Ovary (tissue), 9 donors: ENCODE results near the gene RNF224. TPM values are rescaled to one million over a fixed set of nuclear protein-coding genes. Genes with fewer than 3 reads are reported as not detected.

Experiments used
- DNase-seq, 5 donors: peaks; one replicate each; pipeline ENCODE4 v3.0.0-alpha.2; 2019 to 2020
- H3K27ac ChIP-seq, 2 donors: fragments of 200-600 bp; one replicate each; pipeline versions ENCODE4 v1.5.1 to v1.8.0; 2019 to 2022
- H3K27me3 ChIP-seq: fragments of 200-600 bp; one replicate; pipeline ENCODE4 v1.8.0; 2022
- H3K36me3 ChIP-seq: fragments of 200-600 bp; sonication (generic); one replicate; pipeline ENCODE4 v1.5.1; 2019
- H3K4me1 ChIP-seq: one replicate; pipeline ENCODE4 v1.8.1; 2013; ENCODE audit warnings: mild to moderate bottlenecking, moderate library complexity; ENCODE audit not compliant: insufficient read depth
- H3K4me3 ChIP-seq: fragments of 200-600 bp; sonication (generic); one replicate; pipeline ENCODE4 v1.5.1; 2017
- H3K9me3 ChIP-seq, 2 donors: fragments of 200-600 bp in 1 of 2; sonication (generic) in 1 of 2; one replicate each; pipeline versions ENCODE4 v1.5.1 to v1.8.1; 2013 to 2019; ENCODE audit warnings: mild to moderate bottlenecking in 1 of 2, moderate library complexity in 1 of 2
- CTCF ChIP-seq, 3 donors: fragments of 450-650 bp in 2 of 3; fragments of 200-600 bp in 1 of 3; IDR thresholded peaks; one replicate each; pipeline versions ENCODE4 v1.5.1 to v1.8.0; 2016 to 2022; ENCODE audit warnings: antibody characterized with exemption in 3 of 3, mild to moderate bottlenecking in 1 of 3
- EP300 ChIP-seq: sonication (generic); formaldehyde crosslinking; IDR thresholded peaks from one replicate; pipeline ENCODE4 v1.6.1; 2017; ENCODE audit warnings: antibody characterized with exemption
- POLR2A ChIP-seq: fragments of 450-650 bp; IDR thresholded peaks from one replicate; pipeline ENCODE4 v1.6.1; 2017; ENCODE audit warnings: antibody characterized with exemption, mild to moderate bottlenecking, moderate library complexity
- WGBS, 3 donors: extraction: QIAGEN DNeasy Blood & Tissue Kit in 1 of 3; methylation state at CpG; one replicate each; pipeline versions ENCODE4 v1.1.5 to v1.1.7; 2013 to 2017; 5-methylcytosine and 5-hydroxymethylcytosine counted together
- intact Hi-C, 4 donors: fragments of 100-400 bp; cut with DNase I; formaldehyde crosslinking; loops; one replicate each; pipeline versions ENCODE4 v1.11.0 to v1.15.1; 2022 to 2023
- polyA plus RNA-seq, 2 donors: library from polyadenylated mRNA; stranded (reverse); fragments of 200-250 nt in 1 of 2; fragments of 350-450 nt in 1 of 2; fragmentation: Illumina TruSeq in 1 of 2; extraction: RNeasy Lipid Tissue Mini Kit (QIAGEN cat#74804) in 1 of 2; gene quantifications; one replicate each; pipeline ENCODE4 v1.2.3, GENCODE V29; 2013 to 2014
- total RNA-seq, 7 donors: library from RNA; depleted of rRNA in 2 of 7; stranded (reverse); fragments of >200 nt in 2 of 7; fragmentation: NEBNext Ultra II Directional in 3 of 7; extraction: Animal tissue kit (Norgen Biotek cat#: 25700) in 3 of 7; gene quantifications; one replicate each; pipeline versions ENCODE4 v1.1.0 to v1.2.4, GENCODE V29; 2016 to 2023
- donor health status: DM: no; HTN: no; CAD: no; lungs with moderate emphysema.
- donor health status: DM: no; HTN: no; CAD: no.
- donor health status: Bipolar disorder and iron deficiency.
- donor health status: DM: yes; HTN: yes; CAD: no.
- donor health status: DM: no; HTN: no; CAD: no.
- donor health status: DM: yes; HTN: yes; CAD: no.

Gene RNF224
- total and polyA plus RNA-seq, 9 donors, result 0.92 TPM; not detected in 8

GRCh38 chr9:137211532-137211931 lies 15.8 kb upstream of the RNF224 start:
- no peaks in the 10 kb centered on the region for H3K4me1 ChIP-seq
- H3K9me3 ChIP-seq, result no peaks in the 10 kb centered on the region
- intact Hi-C loops, result no loop called here
- TF ChIP-seq CTCF (IDR thresholded peaks at IDR 0.05) (no peak), POLR2A (no peak), EP300 (no peak)
- no peak overlapping the region for H3K4me3 ChIP-seq
- no peak overlapping the region for H3K27ac ChIP-seq
- WGBS, 3 donors, result 65 to 78% (median 70%) methylated on average over 13 of the region's 13 CpGs
- no peaks in the 10 kb centered on the region for H3K36me3 ChIP-seq
- no peak for DNase-seq
- no peaks in the 10 kb centered on the region for H3K27me3 ChIP-seq

- Histone ChIP-seq H3K36me3 (no peaks in the 10 kb centered on the region), H3K27ac (no peak overlapping the region), H3K4me1 (no peaks in the 10 kb centered on the region), H3K4me3 (no peak overlapping the region), H3K9me3 (no peaks in the 10 kb centered on the region), H3K27me3 (no peaks in the 10 kb centered on the region)
- no peak for TF ChIP-seq EP300
- no peak for TF ChIP-seq POLR2A
- TF ChIP-seq CTCF (IDR thresholded peaks at IDR 0.05), result no peak
- WGBS, 3 donors, result 69 to 79% (median 70%) methylated on average over 21 of the region's 21 CpGs
- DNase-seq, result no peak
- intact Hi-C loops, result no loop called here
Measured at GRCh38 chr9:137212520-137212919, 14.8 kb upstream of the RNF224 start.

GRCh38 chr9:137213160-137214060 lies 13.9 kb upstream of the RNF224 start:
- 83 to 85% (median 84%) methylated on average over 44 to 49 of the region's 49 CpGs for WGBS, 3 donors
- no peak for DNase-seq
- Histone ChIP-seq H3K36me3 (no peaks in the 10 kb centered on the region), H3K4me3 (no peak overlapping the region), H3K27ac (no peak overlapping the region), H3K4me1 (peaks cover 5% of the 10 kb centered on the region), H3K9me3 (no peaks in the 10 kb centered on the region), H3K27me3 (no peaks in the 10 kb centered on the region)
- intact Hi-C loops, result no loop called here
- no peak for TF ChIP-seq CTCF (IDR thresholded peaks at IDR 0.05)
- no peak for TF ChIP-seq EP300
- TF ChIP-seq POLR2A, result no peak

GRCh38 chr9:137214620-137215019 lies 12.7 kb upstream of the RNF224 start:
- TF ChIP-seq EP300 (no peak), CTCF (IDR thresholded peaks at IDR 0.05) (no peak)
- H3K9me3 ChIP-seq, result no peaks in the 10 kb centered on the region
- no peak overlapping the region for H3K27ac ChIP-seq
- no peaks in the 10 kb centered on the region for H3K36me3 ChIP-seq
- DNase-seq, result no peak
- 75 to 79% (median 77%) methylated on average over 19 of the region's 19 CpGs for WGBS, 3 donors
- intact Hi-C loops, result no loop called here
- no peak overlapping the region for H3K4me3 ChIP-seq
- no peaks in the 10 kb centered on the region for H3K27me3 ChIP-seq
- peaks cover 5% of the 10 kb centered on the region for H3K4me1 ChIP-seq
